Measurements from ENCODE around the gene CRYBB1. TPM values are rescaled to one million over a fixed set of nuclear protein-coding genes. Genes with fewer than 3 reads are reported as not detected.

The CRYBB1 gene
- 0.87 TPM for total RNA-seq
- long read RNA-seq, partial matches to known transcripts, result 0 of 1 reads
- long read RNA-seq, other reads (novel, unspliced or antisense), result 1 of 1 reads

DNA sequence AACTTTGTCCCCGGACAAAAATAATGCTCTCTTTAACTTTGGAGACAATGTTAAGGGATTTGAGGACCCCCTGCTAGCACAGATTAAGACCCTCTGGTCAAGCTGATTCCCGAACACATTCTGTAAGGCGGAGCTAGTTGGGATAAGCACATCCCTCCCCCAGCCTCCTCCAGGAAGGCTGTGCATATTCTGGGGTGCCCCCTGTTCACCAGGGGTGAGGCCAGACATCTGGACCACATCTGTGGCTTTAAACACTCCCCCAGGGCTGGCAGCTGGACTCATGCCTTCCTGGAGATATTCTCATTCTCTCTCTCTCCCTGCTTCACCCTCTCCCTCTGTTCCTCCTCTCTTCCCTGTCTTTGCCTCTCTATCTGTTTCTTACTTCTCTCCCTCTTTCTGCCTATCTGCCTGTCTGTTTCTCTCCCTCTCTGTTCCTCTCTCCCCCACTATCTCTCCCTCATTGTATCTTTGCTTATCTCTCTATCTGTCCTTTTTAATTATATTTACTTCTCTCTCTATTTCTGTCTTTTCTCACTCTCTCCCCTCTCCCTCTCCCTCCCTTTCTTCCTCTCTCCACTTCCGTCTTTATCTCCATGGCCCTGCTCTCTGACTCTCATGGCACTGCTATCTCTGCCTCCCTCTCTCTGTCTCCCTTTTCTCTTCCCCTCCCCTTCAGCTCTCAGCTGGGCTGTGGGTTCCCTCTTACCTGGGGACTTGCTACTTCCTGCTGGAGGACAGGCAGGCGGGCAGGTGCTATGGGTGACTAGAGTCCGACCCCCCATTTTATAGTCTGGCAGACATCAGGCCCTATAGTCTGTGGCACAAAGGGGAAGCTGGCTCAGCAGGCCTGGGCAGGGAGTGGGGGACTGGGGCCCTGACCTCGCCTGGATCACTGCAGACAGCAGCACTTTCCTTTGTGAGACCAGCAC lies at the start of gene CRYBB1:
CRYBB1 (minus strand) TSS at position 757 of the 929 bp plus-strand sequence. CDS start 1,708 bp downstream, outside the sequence.
- ATAC-seq (peak; percentile 83), DNase-seq (ENCODE audit: missing footprints) (peak; percentile 69)
- intact Hi-C loops (cut with DNase I), result no loop called here

DNA sequence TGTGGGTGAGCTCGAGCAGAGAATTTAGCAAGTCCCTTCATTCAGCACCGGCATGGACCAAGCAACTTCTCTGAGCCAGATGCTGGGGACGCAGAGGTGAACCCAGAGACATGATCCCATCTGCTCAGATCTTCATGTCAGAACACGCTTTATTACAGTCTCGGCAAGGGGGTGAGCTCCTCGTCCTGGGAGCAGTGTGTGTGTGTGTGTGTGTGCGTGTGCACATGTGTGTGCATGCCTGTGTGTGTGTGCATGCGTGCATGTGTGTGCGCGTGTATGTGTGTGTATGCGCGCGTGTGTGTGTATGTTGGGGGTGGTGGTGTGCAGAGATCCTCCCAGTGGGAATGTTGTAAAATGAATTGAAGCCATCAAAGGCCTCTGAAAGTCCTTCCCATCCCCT lies 49.3 kb upstream of the CRYBB1 start:
- no peak for ATAC-seq
- intact Hi-C loops (cut with DNase I), result no loop called here

DNA sequence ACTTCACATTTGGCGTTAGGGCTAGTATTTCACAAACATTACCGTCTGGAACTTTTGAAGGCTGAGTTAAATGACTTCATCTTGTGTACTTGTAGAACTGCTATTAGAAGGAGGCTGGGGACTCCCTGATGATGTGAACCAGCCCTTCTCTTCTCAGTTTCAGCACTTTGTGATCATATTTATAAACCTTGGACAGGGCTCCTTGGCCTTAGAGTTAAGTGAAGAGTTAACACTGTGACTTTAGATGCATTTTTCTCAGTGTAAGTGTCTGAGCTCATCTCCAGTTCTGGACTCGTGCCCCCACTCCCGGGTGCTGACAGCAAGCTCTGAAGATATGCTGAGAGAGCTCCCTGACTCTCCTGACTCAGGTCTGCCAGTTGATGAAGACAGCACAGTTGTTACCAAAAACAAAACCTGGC lies 48.0 kb upstream of the CRYBB1 start:
- intact Hi-C loops (cut with DNase I), result loop anchor here (2.0 kb wide), 1 partner anchor 267 kb away; no protein-coding TSS in a partner anchor
- no peak for DNase-seq (ENCODE audit: missing footprints)
- no peak for ATAC-seq

More for the DNA sequence above, 49.3 kb upstream of the CRYBB1 start:
- DNase-seq (ENCODE audit: missing footprints), result no peak

DNA sequence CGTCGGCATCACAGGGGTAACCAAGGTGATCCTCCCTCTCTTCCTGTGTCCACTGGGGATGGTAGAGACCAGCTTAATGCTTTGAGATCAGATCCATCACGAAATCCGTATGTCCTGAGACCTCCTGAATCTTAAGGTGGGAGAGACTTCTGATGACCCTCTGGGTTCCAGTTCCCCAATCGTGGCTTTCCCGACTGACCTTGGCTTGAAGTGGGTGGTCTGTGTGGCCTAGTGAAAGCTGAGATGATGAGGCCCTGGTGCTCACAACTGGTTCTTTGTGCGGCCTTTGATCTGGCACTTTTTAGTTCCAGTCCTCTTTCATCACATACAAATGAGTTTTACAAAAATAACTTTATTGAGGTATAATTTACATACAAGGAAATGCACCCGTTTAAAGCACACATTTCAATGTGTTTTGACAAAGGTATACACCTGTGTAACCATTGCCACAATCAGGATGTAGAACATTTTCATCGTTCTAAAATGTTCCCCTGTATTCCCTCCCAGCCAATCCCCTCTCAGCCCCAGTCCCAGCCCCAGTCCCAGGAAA lies 45.6 kb upstream of the CRYBB1 start:
- intact Hi-C loops (cut with DNase I), result no loop called here
- ATAC-seq (no peak), DNase-seq (ENCODE audit: missing footprints) (no peak)

DNA sequence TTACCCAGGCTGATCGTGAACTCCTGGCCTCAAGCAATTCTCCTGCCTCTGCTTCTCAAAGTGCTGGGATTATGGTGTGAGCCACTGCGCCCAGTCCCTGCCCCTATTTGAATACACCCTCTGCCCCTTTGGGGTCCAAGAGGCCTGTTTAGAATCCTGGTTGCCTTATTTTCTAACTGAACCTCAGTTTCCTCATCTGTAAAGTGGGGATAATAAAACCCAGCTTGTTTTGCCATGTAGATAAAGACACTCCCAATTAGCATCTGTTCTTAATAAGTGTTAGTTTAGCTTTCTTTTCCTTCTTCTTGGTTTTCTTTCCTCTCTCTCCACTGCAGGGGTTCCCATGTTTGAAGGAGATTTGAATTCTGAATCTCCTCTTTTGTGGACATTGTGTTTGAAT lies 44.3 kb upstream of the CRYBB1 start:
- intact Hi-C loops (cut with DNase I), result no loop called here
- DNase-seq (ENCODE audit: missing footprints) (no peak), ATAC-seq (no peak)

DNA sequence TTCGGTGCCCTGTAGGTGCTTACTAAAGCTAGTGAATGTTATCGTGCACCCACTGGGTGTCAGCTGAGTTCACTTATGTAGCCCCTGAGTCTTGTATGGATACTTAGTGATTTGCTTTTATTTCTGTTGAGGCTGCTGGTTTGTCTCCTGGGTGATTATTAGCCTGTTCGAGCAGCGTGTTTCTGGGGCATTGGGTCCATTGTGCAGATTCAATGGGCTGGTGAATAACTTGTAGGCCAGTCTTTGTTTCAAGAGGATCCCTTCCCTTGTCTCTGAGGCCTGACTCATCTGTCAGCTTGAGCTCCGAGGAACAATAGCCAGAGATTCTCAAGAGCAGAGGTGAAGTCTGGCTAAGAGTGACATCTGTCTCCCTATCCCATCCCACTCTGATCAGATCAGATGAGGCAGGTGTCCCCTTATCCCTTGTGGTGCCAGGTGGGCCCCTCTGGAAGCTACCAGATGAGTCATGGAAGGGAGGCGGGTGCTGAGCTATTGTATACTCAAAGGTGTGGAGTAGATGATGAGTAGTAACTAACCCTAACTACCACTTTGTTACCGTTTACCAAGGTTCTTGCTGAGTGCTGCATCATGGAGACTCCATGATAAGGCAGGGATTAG lies 43.2 kb upstream of the CRYBB1 start:
- ATAC-seq (no peak), DNase-seq (ENCODE audit: missing footprints) (no peak)
- intact Hi-C loops (cut with DNase I), result no loop called here

DNA sequence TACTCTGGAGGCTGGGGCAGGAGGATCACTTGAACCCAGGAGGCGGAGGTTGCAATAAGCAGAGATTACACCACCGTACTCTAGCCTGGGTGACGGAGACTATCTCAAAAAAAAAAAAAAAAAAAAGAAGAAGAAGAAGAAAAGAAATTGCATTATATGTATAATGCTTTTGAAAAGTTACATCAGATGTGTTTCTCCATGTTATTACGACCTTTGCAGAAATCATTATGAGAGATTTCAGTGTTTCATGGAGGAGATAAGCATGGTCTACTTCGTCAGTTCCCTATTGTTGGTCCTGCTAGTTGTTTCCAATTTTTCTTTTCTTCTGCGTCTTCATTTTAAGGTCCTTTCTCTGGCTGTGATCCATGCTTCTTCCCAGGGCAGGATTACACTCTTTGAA lies 42.5 kb upstream of the CRYBB1 start:
- ATAC-seq (no peak), DNase-seq (ENCODE audit: missing footprints) (no peak)
- intact Hi-C loops (cut with DNase I), result no loop called here

DNA sequence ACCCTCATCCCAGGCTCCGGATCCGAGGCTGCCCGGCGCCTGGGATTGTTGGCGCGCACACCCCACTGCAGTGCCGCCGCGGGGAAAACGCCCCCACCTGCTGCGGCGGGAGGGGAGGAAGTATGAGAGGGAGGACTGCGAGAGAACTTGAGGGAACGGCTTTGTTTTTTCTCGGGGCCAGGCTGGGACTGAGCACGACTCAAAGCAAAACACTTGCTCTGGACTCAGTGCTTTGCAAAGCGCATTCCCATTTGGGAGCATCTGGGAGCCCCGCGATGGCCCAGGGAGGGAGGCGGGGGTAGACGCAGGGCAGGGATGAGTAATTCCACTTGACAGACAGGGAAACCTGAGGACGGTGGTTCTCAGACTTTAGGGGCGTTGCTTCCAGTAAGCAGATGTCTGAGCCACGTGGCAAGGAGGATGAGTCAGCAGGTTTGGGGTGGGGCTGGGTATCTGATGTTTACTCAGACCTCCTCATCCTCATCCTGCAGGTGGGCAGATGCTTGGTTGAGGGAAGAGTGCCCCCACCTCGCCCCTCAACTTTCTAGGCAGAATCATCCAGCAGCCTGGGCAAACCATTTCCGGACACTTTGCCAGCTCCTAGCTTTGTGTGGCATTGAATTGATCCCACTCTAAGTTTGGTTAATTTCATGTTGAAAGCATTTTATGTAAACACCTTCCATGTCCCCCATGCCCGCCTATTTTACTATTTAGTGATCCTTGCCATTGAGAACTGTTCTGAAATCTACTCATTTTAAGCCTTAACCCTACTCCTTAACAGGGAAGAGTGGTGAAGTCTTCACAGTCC lies 41.0 kb upstream of the CRYBB1 start:
- intact Hi-C loops (cut with DNase I), result no loop called here
- no peak for DNase-seq (ENCODE audit: missing footprints)
- peak; percentile 23 for ATAC-seq

DNA sequence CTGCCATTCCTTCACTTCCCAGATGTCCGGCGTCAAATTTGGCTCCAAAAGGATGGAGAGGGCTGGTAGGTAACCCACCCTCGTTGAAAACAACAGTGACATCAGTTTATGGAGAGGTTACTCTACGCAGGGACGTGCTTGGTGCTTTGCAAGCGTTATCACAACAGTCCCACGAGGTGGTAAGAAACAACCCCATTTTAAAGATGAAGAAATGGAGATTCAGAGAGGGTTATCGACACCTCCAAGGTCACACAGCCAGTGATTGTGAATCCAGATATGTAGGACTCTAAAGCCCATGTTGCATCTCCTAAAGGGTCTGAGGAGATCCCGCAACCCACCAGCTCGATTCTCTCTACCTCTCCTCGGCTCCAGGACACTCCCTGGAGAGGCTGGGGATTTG lies 40.3 kb upstream of the CRYBB1 start:
- intact Hi-C loops (cut with DNase I), result no loop called here
- DNase-seq (ENCODE audit: missing footprints) (no peak), ATAC-seq (no peak)

DNA sequence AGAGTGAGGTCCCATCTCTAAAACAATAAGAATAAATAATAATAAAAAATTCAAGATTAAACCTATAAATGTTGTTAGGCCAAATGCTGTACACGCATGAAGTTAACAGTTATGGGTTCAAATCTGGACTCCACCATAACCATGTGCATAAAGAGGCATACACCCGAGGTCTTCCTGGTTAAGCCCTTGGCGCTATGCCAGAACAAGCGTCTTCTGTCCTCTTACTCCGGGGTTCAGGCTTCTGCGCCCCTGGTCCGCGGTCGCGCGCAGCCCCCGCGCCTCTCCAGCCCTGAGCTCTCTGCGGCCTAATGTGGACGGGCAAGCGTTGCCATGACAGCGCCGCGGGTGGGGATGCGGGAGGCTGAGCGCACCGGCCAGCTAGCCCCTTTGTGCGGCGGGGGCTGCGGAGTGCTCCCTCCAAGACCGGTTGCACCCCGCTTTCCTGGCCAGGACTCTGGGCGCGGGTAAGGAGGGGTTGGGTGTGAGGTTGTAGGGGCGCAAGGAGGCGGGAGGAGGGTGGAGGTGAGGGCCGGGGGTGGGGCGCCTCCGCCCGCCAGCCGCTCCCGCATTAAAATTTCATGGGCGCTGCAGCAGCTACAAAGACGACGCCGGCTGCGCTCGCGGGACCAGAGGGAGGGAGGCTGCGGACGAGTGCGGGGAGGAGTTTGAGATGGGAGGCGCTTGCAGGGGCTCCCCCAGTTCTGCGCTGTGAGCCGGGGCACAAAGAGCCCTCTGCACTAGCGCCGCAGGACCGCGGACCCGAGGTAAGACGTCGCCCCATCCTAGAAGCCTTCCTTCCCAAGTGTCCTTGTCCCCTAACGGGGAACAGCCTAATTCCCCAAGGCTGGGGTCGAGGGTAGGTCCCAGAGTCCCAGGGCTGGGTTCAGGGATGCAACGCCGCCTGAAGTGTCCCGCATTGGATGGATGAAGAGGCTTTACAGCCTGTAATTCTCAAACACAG lies 39.3 kb upstream of the CRYBB1 start, which contains the start of gene MIAT:
MIAT (plus strand) TSS at position 698 of the 961 bp plus-strand sequence.
- intact Hi-C loops (cut with DNase I), result no loop called here
- no peak for DNase-seq (ENCODE audit: missing footprints)
- ATAC-seq, result peak; percentile 26

DNA sequence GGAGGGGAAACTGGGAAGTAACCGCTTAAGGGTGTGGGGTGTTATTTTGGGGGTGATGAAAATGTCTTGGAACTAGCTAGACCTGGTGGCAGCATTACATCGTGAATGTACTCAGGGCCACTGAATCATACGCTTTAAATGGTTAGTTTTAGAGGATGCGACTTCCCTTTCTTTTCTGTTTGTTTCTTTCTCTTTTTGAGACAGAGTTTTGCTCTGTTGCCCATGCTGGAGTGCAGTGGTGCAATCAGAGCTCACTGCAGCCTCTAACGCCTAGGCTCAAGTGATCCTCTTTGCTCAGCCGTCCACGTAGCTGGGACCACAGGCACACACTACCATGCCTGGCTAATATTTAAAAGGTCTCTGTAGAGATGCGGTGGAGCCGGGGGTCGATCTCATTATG lies 34.0 kb upstream of the CRYBB1 start:
- ATAC-seq (no peak), DNase-seq (ENCODE audit: missing footprints) (no peak)
- intact Hi-C loops (cut with DNase I), result no loop called here

DNA sequence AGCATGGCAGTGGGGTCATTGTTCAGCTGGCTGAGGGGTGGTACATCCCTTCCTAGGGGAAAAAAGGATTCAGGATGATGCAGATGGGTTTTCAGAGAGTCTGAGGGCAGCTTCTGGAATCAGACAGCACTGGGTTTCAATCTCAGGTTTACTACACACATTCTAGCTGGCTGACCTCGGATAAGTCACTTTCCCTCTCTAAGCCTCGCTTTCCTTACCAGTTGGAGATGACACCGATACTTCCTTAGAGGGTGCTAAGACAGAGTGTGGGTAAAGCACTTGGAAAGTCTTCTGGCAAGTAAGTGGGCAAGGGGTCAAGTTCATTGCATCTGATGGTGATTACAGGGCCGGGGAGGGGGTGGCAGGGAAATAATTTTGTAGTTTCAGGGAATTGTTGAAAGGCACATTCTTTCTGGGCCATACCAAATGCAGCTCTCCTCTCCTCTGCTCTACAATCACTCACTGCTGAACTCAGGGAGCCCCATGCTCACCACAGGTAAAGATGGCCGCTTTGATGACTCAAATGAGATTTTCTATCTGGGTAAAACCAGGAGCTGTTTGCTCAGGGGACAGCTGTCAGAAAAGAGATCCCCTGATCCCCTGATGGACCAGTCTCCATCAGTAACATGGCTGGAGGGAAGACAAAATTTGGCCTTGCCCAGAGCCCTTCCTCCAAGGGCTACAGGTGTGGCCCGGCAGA lies 33.0 kb upstream of the CRYBB1 start:
- intact Hi-C loops (cut with DNase I), result no loop called here
- DNase-seq (ENCODE audit: missing footprints) (no peak), ATAC-seq (no peak)

DNA sequence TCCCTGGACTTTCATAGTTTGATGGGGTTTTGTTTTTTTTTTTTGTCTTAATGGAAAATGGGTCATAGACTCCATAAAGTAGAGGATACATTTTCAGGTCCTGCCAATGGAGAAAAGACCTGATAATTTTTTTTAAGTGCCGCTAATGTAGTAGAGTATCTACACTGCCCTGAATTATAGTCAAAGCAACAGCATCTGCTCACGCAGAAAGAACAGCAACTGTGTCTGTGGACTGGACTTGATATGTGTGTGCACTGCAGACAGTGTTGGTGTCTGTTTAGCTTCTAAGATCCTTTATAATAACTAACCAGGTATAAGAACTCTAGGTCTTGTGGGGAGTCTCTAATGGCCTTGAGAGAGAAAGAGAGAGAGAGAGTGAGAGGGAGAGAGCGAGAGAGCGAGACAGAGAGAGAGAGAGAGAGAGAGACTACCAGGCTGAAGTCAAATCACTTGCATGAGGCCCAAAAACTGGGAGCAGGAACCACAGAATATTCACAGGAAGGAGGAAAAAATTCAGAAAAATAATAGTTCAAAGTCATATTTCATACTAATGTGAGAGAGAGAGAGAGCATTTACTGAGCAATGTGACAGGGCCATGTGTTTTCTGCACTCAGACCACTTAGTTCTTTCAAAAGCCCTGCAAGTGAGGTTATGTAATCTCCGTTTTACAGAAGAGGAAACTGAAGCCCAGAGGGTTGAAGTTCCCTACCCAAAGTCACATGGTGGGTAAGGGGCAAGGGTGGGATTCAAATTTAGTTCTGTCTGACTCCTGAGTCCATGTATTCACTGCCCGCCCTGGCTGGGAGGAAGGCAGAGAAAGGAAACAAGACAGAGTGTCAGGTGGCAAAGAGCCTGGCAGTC lies 30.9 kb upstream of the CRYBB1 start:
- no peak for ATAC-seq
- DNase-seq (ENCODE audit: missing footprints), result no peak
- intact Hi-C loops (cut with DNase I), result no loop called here

DNA sequence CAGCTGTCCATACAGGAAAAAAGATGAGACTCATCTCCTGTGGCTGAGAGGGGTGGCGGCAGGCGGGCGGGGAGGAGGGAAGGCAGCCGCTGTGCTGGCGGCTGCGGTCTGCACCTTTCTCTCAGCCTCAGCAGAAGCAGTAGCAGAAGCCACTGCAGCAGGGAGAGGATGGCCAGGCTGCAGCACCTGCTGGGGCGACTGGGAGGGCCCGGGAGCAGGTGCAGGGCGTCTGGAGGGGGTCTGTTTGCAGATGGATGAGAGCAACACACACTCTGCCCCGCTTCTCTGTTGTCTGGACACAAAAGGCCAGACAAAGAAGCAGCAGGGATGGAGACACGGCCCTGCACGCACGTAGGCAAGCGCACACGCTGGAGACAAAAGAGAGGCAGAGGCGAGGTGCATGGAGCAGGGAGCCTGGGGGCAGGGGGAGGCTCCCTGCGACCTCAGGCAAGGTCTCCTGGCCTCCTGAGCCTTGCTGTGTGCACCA lies 30.2 kb upstream of the CRYBB1 start:
- intact Hi-C loops (cut with DNase I), result no loop called here
- DNase-seq (ENCODE audit: missing footprints) (no peak), ATAC-seq (no peak)

DNA sequence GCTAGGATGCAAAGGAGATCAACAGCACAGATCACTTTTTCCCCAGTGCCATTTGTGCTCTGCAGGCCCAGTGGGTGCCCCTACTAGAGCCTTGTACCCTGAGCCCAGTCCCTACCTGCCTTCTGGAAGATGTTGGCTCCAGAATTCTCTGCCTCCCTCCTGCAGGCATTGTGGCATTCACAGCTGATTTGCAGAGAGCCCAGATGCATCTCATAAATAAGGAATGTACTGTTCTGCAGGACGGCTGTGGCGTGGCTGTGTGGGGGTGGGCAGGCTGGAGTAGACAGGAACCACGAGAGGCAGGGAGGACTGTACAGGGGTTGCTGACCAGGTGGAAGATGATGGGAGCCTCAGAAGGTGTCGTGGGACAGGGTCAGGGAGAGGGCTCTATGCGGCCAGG lies 28.3 kb upstream of the CRYBB1 start:
- DNase-seq (ENCODE audit: missing footprints) (no peak), ATAC-seq (no peak)
- intact Hi-C loops (cut with DNase I), result no loop called here

DNA sequence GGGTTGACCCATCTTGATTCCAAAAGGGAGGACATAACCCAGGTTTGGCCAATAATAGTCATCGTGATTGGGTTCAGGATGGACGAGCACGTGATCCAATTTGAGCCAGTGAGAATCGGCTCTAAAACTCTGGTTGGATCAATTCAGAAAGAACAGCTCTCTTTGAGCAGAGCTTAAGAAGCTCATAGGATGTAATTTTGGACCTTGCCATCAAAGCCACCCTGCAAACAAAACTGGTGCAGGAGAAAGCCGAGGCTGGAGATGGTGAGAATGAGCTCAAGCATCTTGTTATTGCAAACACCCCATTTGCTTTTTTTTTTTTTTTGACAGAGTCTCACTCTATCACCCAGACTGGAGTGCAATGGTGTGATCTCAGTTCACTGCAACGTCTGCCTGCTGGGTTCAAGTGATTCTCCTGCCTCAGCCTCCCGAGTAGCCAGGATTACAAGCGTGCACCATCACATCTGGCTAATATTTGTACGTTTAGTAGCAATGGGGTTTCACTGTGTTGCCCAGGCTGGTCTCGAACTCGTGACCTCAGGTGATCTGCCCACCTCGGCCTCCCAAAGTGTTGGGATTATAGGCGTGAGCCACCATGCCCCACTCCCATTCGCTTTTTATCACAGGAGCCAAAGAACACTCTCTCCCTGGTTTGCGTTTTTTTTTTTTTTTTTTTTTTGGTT lies 25.7 kb upstream of the CRYBB1 start:
- DNase-seq (ENCODE audit: missing footprints), result no peak
- ATAC-seq, result no peak
- intact Hi-C loops (cut with DNase I), result no loop called here

Measured in Right ventricle myocardium inferior (tissue), 1 donor.